CD4-positive, alpha-beta memory T cell (primary cell): Measurements from ENCODE around the gene MAPRE2. TPM values are rescaled to one million over a fixed set of nuclear protein-coding genes. Genes with fewer than 3 reads are reported as not detected.

Source experiments
- CTCF ChIA-PET: fragments of 350-600 bp; sonication (Branson Sonifier 250); formaldehyde crosslinking; loops from one replicate; lab custom pipeline; 2021; ENCODE audit warnings: inconsistent platforms; ENCODE audit not compliant: partially characterized antibody; lab: Charles Lee
- POLR2A ChIA-PET: fragments of 350-600 bp; sonication (Branson Sonifier 250); formaldehyde crosslinking; loops from one replicate; lab custom pipeline; 2021; ENCODE audit not compliant: partially characterized antibody; lab: Charles Lee
- DNase-seq, 5 donors: peaks; one replicate each; pipeline versions ENCODE4 v3.0.0 to v3.0.0-alpha.2; 2020 to 2022; ENCODE audit warnings: mixed read lengths in 1 of 5
- H3K27ac ChIP-seq: one replicate; pipeline ENCODE4 v1.7.0; 2013; ENCODE audit warnings: low read depth, low read length
- H3K27me3 ChIP-seq: 2 replicates; pipeline ENCODE4 v1.7.0; 2013; ENCODE audit warnings: mild to moderate bottlenecking, low read length, moderate library complexity; ENCODE audit not compliant: insufficient read depth
- H3K36me3 ChIP-seq: 2 replicates; pipeline ENCODE4 v1.7.0; 2013; ENCODE audit warnings: mild to moderate bottlenecking, low read length, moderate library complexity; ENCODE audit not compliant: insufficient read depth
- H3K4me1 ChIP-seq: 2 replicates; pipeline ENCODE4 v1.7.0; 2013; ENCODE audit warnings: mild to moderate bottlenecking, low read length, moderate library complexity; ENCODE audit not compliant: insufficient read depth
- H3K4me3 ChIP-seq, 2 donors: one replicate each; pipeline ENCODE4 v1.7.0; 2013; ENCODE audit warnings: low read length in 2 of 2, mild to moderate bottlenecking in 1 of 2
- H3K9me3 ChIP-seq, 2 donors: one replicate each; pipeline ENCODE4 v1.7.0; 2013; ENCODE audit warnings: low read length in 2 of 2, control low read depth in 1 of 2; ENCODE audit not compliant: control insufficient read depth in 1 of 2
- H3K27ac Mint-ChIP-seq, 7 donors: one replicate each; pipeline ENCODE4 v1.8.0; 2020 to 2021; ENCODE audit warnings: mixed read lengths in 7 of 7, mild to moderate bottlenecking in 6 of 7, inconsistent platforms in 3 of 7, moderate library complexity in 3 of 7
- H3K27me3 Mint-ChIP-seq, 2 donors: one replicate each; pipeline ENCODE4 v1.8.0; 2020 to 2021; ENCODE audit warnings: mixed read lengths in 2 of 2
- H3K36me3 Mint-ChIP-seq, 2 donors: one replicate each; pipeline ENCODE4 v1.8.0; 2020 to 2021; ENCODE audit warnings: mixed read lengths in 2 of 2, inconsistent platforms in 1 of 2, mild to moderate bottlenecking in 1 of 2
- H3K4me1 Mint-ChIP-seq, 4 donors: one replicate each; pipeline ENCODE4 v1.8.0; 2020 to 2021; ENCODE audit warnings: mixed read lengths in 4 of 4, mild to moderate bottlenecking in 1 of 4
- H3K4me3 Mint-ChIP-seq, 8 donors: one replicate each; pipeline ENCODE4 v1.8.0; 2020 to 2021; ENCODE audit warnings: mixed read lengths in 8 of 8, mild to moderate bottlenecking in 7 of 8, moderate library complexity in 6 of 8, inconsistent platforms in 3 of 8
- H3K9me3 Mint-ChIP-seq, 8 donors: one replicate each; pipeline ENCODE4 v1.8.0; 2020 to 2021; ENCODE audit warnings: mixed read lengths in 8 of 8, mild to moderate bottlenecking in 5 of 8, inconsistent platforms in 3 of 8, moderate library complexity in 1 of 8
- intact Hi-C: fragments of 100-400 bp; cut with micrococcal nuclease; formaldehyde crosslinking; loops from one replicate; pipeline ENCODE4 v1.15.1; 2023
- polyA plus RNA-seq, 2 donors: library from polyadenylated mRNA; unstranded; fragments of 300-500 nt; fragmentation: Illumina TruSeq; gene quantifications; one replicate each; pipeline ENCODE4 v1.2.3, GENCODE V29; 2021
- total RNA-seq, 2 experiments: library from RNA; stranded (reverse); gene quantifications; one replicate each; pipeline ENCODE4 v1.2.3, GENCODE V29; 2021

Gene MAPRE2
- 10 to 100 TPM; 48.8 to 54.1 TPM for total RNA-seq
- polyA plus RNA-seq: 100 to 1,000 TPM in 1 of 2 donors, 10 to 100 TPM in 1; 66.5 to 100 TPM

- Mint-ChIP-seq H3K36me3 (peaks cover 0 to 22% of the 10 kb centered on the region in 2 donors), H3K9me3 (peaks cover 0 to 4% (median 0%) of the 10 kb centered on the region in 8 donors), H3K4me3 (peak within 1 kb of the TSS; percentile 91 to 99 (median 98)), H3K4me1 (peaks cover 35 to 60% (median 46%) of the 10 kb centered on the region in 4 donors), H3K27me3 (peaks cover 0 to 2% of the 10 kb centered on the region in 2 donors), H3K27ac (peak within 1 kb of the TSS; percentile 93 to 100 (median 98))
- CTCF ChIA-PET: interaction anchor here (0.9 to 3.9 kb wide), 6 partner anchors 9 to 199 kb away, joined by 3 to 105 read pairs (median 8); no protein-coding TSS in a partner anchor
- no peaks in the 10 kb centered on the region for H3K36me3 ChIP-seq
- DNase-seq: peak; percentile 98 to 99 (median 99)
- peaks cover 43% of the 10 kb centered on the region for H3K4me1 ChIP-seq
- H3K9me3 ChIP-seq: no peaks in the 10 kb centered on the region
- H3K27ac ChIP-seq: peak within 1 kb of the TSS; percentile 94
- H3K27me3 ChIP-seq: no peaks in the 10 kb centered on the region
- peak within 1 kb of the TSS; percentile 73 to 98 for H3K4me3 ChIP-seq
- POLR2A ChIA-PET: interaction anchor here (0.6 to 4.2 kb wide), 17 partner anchors 9 to 931 kb away, joined by 3 to 172 read pairs (median 5); partner anchors contain the start of genes INO80C, RMP24, ZNF396 and ZNF397
- intact Hi-C loops: loop anchor here (1.0 to 5.0 kb wide), 10 partner anchors 11 to 1086 kb away; partner anchors contain the start of genes ELP2, INO80C, RMP24 and RPRD1A
These were observed at the start of gene MAPRE2 for GRCh38 chr18:35040988-35041814. TSS of gene MAPRE2 (plus strand) at chr18:35041413. CDS start at chr18:35041540, 127 bp downstream.

- no peaks in the 10 kb centered on the region for H3K9me3 ChIP-seq
- H3K4me1 Mint-ChIP-seq: no peaks in the 10 kb centered on the region
- H3K27ac ChIP-seq: no peak overlapping the region
- no peak for DNase-seq
- no peaks in the 10 kb centered on the region for H3K36me3 Mint-ChIP-seq
- no peaks in the 10 kb centered on the region for H3K9me3 Mint-ChIP-seq
- H3K27me3 Mint-ChIP-seq: peaks cover 1 to 4% of the 10 kb centered on the region in 2 donors
- CTCF ChIA-PET: interaction anchor here (1.0 kb wide), 1 partner anchor 15 kb away, joined by 3 read pairs; no protein-coding TSS in a partner anchor
- H3K36me3 ChIP-seq: no peaks in the 10 kb centered on the region
- H3K27me3 ChIP-seq: no peaks in the 10 kb centered on the region
- no peak overlapping the region for H3K4me3 Mint-ChIP-seq
- no peak overlapping the region for H3K27ac Mint-ChIP-seq
- H3K4me1 ChIP-seq: no peaks in the 10 kb centered on the region
- POLR2A ChIA-PET: no interaction called here
- intact Hi-C loops: no loop called here
- no peak overlapping the region for H3K4me3 ChIP-seq
These were observed 49.7 kb upstream of the MAPRE2 start for GRCh38 chr18:34991561-34991960.

GRCh38 chr18:34993289-34993688, 47.9 kb upstream of the MAPRE2 start:
- H3K9me3 ChIP-seq: no peaks in the 10 kb centered on the region
- Mint-ChIP-seq H3K27me3 (peaks cover 1 to 4% of the 10 kb centered on the region in 2 donors), H3K4me3 (no peak overlapping the region), H3K36me3 (no peaks in the 10 kb centered on the region), H3K4me1 (no peaks in the 10 kb centered on the region), H3K27ac (no peak overlapping the region), H3K9me3 (no peaks in the 10 kb centered on the region)
- H3K4me1 ChIP-seq: no peaks in the 10 kb centered on the region
- no peaks in the 10 kb centered on the region for H3K36me3 ChIP-seq
- no peak overlapping the region for H3K27ac ChIP-seq
- H3K4me3 ChIP-seq: no peak overlapping the region
- DNase-seq: no peak
- CTCF ChIA-PET: no interaction called here
- no peaks in the 10 kb centered on the region for H3K27me3 ChIP-seq
- intact Hi-C loops: no loop called here
- POLR2A ChIA-PET: no interaction called here

- Mint-ChIP-seq H3K4me3 (no peak overlapping the region), H3K27ac (no peak overlapping the region), H3K4me1 (no peaks in the 10 kb centered on the region), H3K27me3 (peaks cover 1 to 4% of the 10 kb centered on the region in 2 donors), H3K36me3 (no peaks in the 10 kb centered on the region), H3K9me3 (no peaks in the 10 kb centered on the region)
- Histone ChIP-seq H3K9me3 (no peaks in the 10 kb centered on the region), H3K27me3 (no peaks in the 10 kb centered on the region), H3K27ac (no peak overlapping the region), H3K36me3 (no peaks in the 10 kb centered on the region), H3K4me1 (no peaks in the 10 kb centered on the region), H3K4me3 (no peak overlapping the region)
- intact Hi-C loops: no loop called here
- ChIA-PET POLR2A (no interaction called here), CTCF (interaction anchor here (1.2 kb wide), 1 partner anchor 17 kb away, joined by 4 read pairs; no protein-coding TSS in a partner anchor)
- no peak for DNase-seq
These were observed 45.5 kb upstream of the MAPRE2 start for GRCh38 chr18:34995746-34996145.

GRCh38 chr18:34998661-34999060, 42.6 kb upstream of the MAPRE2 start:
- intact Hi-C loops: no loop called here
- Histone ChIP-seq H3K4me3 (no peak overlapping the region), H3K27ac (no peak overlapping the region), H3K4me1 (no peaks in the 10 kb centered on the region), H3K27me3 (no peaks in the 10 kb centered on the region), H3K36me3 (no peaks in the 10 kb centered on the region), H3K9me3 (no peaks in the 10 kb centered on the region)
- Mint-ChIP-seq H3K4me3 (no peak overlapping the region), H3K9me3 (no peaks in the 10 kb centered on the region), H3K27ac (no peak overlapping the region), H3K36me3 (no peaks in the 10 kb centered on the region), H3K27me3 (peaks cover 0 to 4% of the 10 kb centered on the region in 2 donors), H3K4me1 (no peaks in the 10 kb centered on the region)
- CTCF ChIA-PET: no interaction called here
- POLR2A ChIA-PET: no interaction called here
- no peak for DNase-seq

GRCh38 chr18:34999756-35000289, 41.4 kb upstream of the MAPRE2 start:
- H3K27me3 ChIP-seq: no peaks in the 10 kb centered on the region
- ChIA-PET POLR2A (no interaction called here), CTCF (interaction anchor here (0.6 to 1.1 kb wide), 3 partner anchors 22 to 152 kb away, joined by 3 read pairs; no protein-coding TSS in a partner anchor)
- no peak overlapping the region for H3K27ac Mint-ChIP-seq
- H3K27me3 Mint-ChIP-seq: peaks cover 0 to 4% of the 10 kb centered on the region in 2 donors
- H3K36me3 ChIP-seq: no peaks in the 10 kb centered on the region
- intact Hi-C loops: no loop called here
- no peaks in the 10 kb centered on the region for H3K36me3 Mint-ChIP-seq
- H3K4me1 Mint-ChIP-seq: no peaks in the 10 kb centered on the region
- DNase-seq: no peak
- H3K4me3 ChIP-seq: no peak overlapping the region
- H3K27ac ChIP-seq: no peak overlapping the region
- no peaks in the 10 kb centered on the region for H3K9me3 ChIP-seq
- H3K9me3 Mint-ChIP-seq: no peaks in the 10 kb centered on the region
- no peaks in the 10 kb centered on the region for H3K4me1 ChIP-seq
- no peak overlapping the region for H3K4me3 Mint-ChIP-seq

GRCh38 chr18:35000457-35000856, 40.8 kb upstream of the MAPRE2 start:
- no peak for DNase-seq
- Histone ChIP-seq H3K36me3 (no peaks in the 10 kb centered on the region), H3K4me3 (no peak overlapping the region), H3K9me3 (no peaks in the 10 kb centered on the region), H3K4me1 (no peaks in the 10 kb centered on the region), H3K27me3 (no peaks in the 10 kb centered on the region), H3K27ac (no peak overlapping the region)
- no peaks in the 10 kb centered on the region for H3K36me3 Mint-ChIP-seq
- CTCF ChIA-PET: interaction anchor here (0.6 to 1.1 kb wide), 3 partner anchors 21 to 152 kb away, joined by 3 read pairs; no protein-coding TSS in a partner anchor
- POLR2A ChIA-PET: no interaction called here
- no peaks in the 10 kb centered on the region for H3K27me3 Mint-ChIP-seq
- no peaks in the 10 kb centered on the region for H3K9me3 Mint-ChIP-seq
- H3K27ac Mint-ChIP-seq: no peak overlapping the region
- H3K4me1 Mint-ChIP-seq: no peaks in the 10 kb centered on the region
- intact Hi-C loops: no loop called here
- H3K4me3 Mint-ChIP-seq: no peak overlapping the region
